ENCODE results near the gene RAP1GAP.

Gene RAP1GAP

GRCh38 chr1:21701401-21701800, 32.2 kb upstream of the RAP1GAP start:
- Histone ChIP-seq H3K36me3 (ENCODE audit: control insufficient read depth in 2 of 2, insufficient read depth in 2 of 2, low read length in 2 of 2) (peaks cover 28 to 35% of the 10 kb centered on the region in 2 donors), H3K9ac (ENCODE audit: low read depth in 1 of 2, low read length in 2 of 2) (no peak overlapping the region)

GRCh38 chr1:21700094-21700493, 30.9 kb upstream of the RAP1GAP start:
- Histone ChIP-seq H3K36me3 (ENCODE audit: control insufficient read depth in 2 of 2, insufficient read depth in 2 of 2, low read length in 2 of 2) (peaks cover 24% of the 10 kb centered on the region in 2 donors), H3K27ac (ENCODE audit: low read depth in 2 of 2, low read length in 2 of 2) (no peak overlapping the region), H3K4me3 (ENCODE audit: low read length in 2 of 2) (no peak overlapping the region), H3K9ac (ENCODE audit: low read depth in 1 of 2, low read length in 2 of 2) (no peak overlapping the region), H3K27me3 (ENCODE audit: control insufficient read depth in 2 of 2, insufficient read depth in 2 of 2, low read length in 2 of 2) (no peaks in the 10 kb centered on the region), H3K9me3 (ENCODE audit: control insufficient read depth in 2 of 2, low read length in 2 of 2) (no peaks in the 10 kb centered on the region), H3K4me1 (ENCODE audit: control insufficient read depth in 2 of 2, insufficient read depth in 2 of 2, low read length in 2 of 2) (no peaks in the 10 kb centered on the region)

More at GRCh38 chr1:21701401-21701800, 32.2 kb upstream of the RAP1GAP start:
- Histone ChIP-seq H3K4me3 (ENCODE audit: low read length in 2 of 2) (no peak overlapping the region), H3K4me1 (ENCODE audit: control insufficient read depth in 2 of 2, insufficient read depth in 2 of 2, low read length in 2 of 2) (no peaks in the 10 kb centered on the region), H3K27me3 (ENCODE audit: control insufficient read depth in 2 of 2, insufficient read depth in 2 of 2, low read length in 2 of 2) (no peaks in the 10 kb centered on the region), H3K9me3 (ENCODE audit: control insufficient read depth in 2 of 2, low read length in 2 of 2) (no peaks in the 10 kb centered on the region), H3K27ac (ENCODE audit: low read depth in 2 of 2, low read length in 2 of 2) (no peak overlapping the region)

DNA sequence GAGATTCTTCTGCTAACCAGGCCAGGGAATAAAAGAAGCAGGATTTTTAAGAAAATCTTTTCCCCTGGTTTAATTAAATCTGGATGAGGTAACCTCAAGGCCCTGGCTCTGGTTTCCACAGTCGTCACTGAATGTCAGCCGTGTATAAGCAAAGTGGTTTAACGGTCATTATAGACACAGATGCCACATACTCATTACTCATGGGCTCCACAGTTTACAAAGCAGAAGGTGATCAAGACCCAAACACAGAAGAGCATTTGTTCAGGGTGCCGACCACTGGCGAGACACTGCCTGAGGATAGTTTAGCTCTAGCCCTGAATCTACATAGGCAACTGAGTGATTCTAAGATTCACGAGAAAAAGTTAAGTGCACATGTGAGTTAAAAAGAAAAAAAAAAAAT, 27.8 kb upstream of the RAP1GAP start:
- Histone ChIP-seq H3K27me3 (ENCODE audit: control insufficient read depth in 2 of 2, insufficient read depth in 2 of 2, low read length in 2 of 2) (no peaks in the 10 kb centered on the region), H3K9me3 (ENCODE audit: control insufficient read depth in 2 of 2, low read length in 2 of 2) (no peaks in the 10 kb centered on the region), H3K27ac (ENCODE audit: low read depth in 2 of 2, low read length in 2 of 2) (no peak overlapping the region), H3K9ac (ENCODE audit: low read depth in 1 of 2, low read length in 2 of 2) (no peak overlapping the region), H3K4me3 (ENCODE audit: low read length in 2 of 2) (no peak overlapping the region), H3K4me1 (ENCODE audit: control insufficient read depth in 2 of 2, insufficient read depth in 2 of 2, low read length in 2 of 2) (no peaks in the 10 kb centered on the region), H3K36me3 (ENCODE audit: control insufficient read depth in 2 of 2, insufficient read depth in 2 of 2, low read length in 2 of 2) (peaks cover 23 to 30% of the 10 kb centered on the region in 2 donors)

DNA sequence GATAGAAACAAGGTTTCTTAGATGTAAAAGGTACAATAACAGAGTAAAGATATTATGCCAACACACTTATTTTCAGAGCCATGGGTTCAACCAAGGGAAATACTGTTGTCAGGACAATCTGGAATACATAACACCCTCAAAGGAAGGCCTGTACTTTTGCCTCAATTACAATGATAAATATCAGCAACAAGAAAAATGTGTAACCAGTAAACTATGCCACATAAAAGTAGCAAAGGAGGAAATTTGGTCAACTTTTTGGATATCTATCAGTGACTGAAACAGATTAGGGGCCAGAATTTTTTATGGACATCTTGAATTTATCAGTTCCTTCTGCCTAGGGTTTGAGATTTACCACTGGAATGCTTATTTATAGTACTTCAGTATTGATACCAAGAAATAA, 24.6 kb upstream of the RAP1GAP start:
- no peak overlapping the region for H3K9ac ChIP-seq (ENCODE audit: low read depth in 1 of 2, low read length in 2 of 2)
- H3K36me3 ChIP-seq (ENCODE audit: control insufficient read depth in 2 of 2, insufficient read depth in 2 of 2, low read length in 2 of 2) = peaks cover 30 to 33% of the 10 kb centered on the region in 2 donors
- no peak overlapping the region for H3K27ac ChIP-seq (ENCODE audit: low read depth in 2 of 2, low read length in 2 of 2)
- no peaks in the 10 kb centered on the region for H3K4me1 ChIP-seq (ENCODE audit: control insufficient read depth in 2 of 2, insufficient read depth in 2 of 2, low read length in 2 of 2)
- no peaks in the 10 kb centered on the region for H3K9me3 ChIP-seq (ENCODE audit: control insufficient read depth in 2 of 2, low read length in 2 of 2)
- H3K4me3 ChIP-seq (ENCODE audit: low read length in 2 of 2) = no peak overlapping the region
- no peaks in the 10 kb centered on the region for H3K27me3 ChIP-seq (ENCODE audit: control insufficient read depth in 2 of 2, insufficient read depth in 2 of 2, low read length in 2 of 2)

DNA sequence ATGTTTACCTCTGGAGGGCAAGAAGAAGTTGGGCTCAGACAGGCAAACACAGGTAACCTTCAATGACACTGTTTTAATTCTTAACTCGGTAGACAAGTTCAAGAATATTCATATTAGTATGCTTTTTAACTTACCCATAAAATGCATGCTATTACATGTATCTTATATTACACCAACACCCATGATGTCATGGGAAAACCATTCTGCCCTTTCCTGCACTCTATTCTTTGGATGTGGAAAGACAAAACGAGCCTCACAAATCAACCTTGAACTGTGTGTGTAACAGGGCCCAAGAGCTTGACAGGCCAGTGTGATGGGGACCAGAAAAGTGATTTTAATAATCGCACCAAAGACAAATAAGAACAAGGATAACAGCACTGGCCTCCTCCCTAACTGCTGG, 22.6 kb upstream of the RAP1GAP start:
- Histone ChIP-seq H3K9me3 (ENCODE audit: control insufficient read depth in 2 of 2, low read length in 2 of 2) (no peaks in the 10 kb centered on the region), H3K9ac (ENCODE audit: low read depth in 1 of 2, low read length in 2 of 2) (no peak overlapping the region), H3K4me3 (ENCODE audit: low read length in 2 of 2) (no peak overlapping the region), H3K27me3 (ENCODE audit: control insufficient read depth in 2 of 2, insufficient read depth in 2 of 2, low read length in 2 of 2) (no peaks in the 10 kb centered on the region), H3K27ac (ENCODE audit: low read depth in 2 of 2, low read length in 2 of 2) (no peak overlapping the region), H3K4me1 (ENCODE audit: control insufficient read depth in 2 of 2, insufficient read depth in 2 of 2, low read length in 2 of 2) (no peaks in the 10 kb centered on the region), H3K36me3 (ENCODE audit: control insufficient read depth in 2 of 2, insufficient read depth in 2 of 2, low read length in 2 of 2) (peaks cover 42% of the 10 kb centered on the region in 2 donors)

GRCh38 chr1:21689661-21690372, 20.7 kb upstream of the RAP1GAP start:
- Histone ChIP-seq H3K27ac (ENCODE audit: low read depth in 2 of 2, low read length in 2 of 2) (no peak overlapping the region), H3K9ac (ENCODE audit: low read depth in 1 of 2, low read length in 2 of 2) (no peak overlapping the region), H3K4me1 (ENCODE audit: control insufficient read depth in 2 of 2, insufficient read depth in 2 of 2, low read length in 2 of 2) (no peaks in the 10 kb centered on the region), H3K36me3 (ENCODE audit: control insufficient read depth in 2 of 2, insufficient read depth in 2 of 2, low read length in 2 of 2) (peaks cover 49 to 50% of the 10 kb centered on the region in 2 donors), H3K27me3 (ENCODE audit: control insufficient read depth in 2 of 2, insufficient read depth in 2 of 2, low read length in 2 of 2) (no peaks in the 10 kb centered on the region), H3K4me3 (ENCODE audit: low read length in 2 of 2) (no peak overlapping the region), H3K9me3 (ENCODE audit: control insufficient read depth in 2 of 2, low read length in 2 of 2) (no peaks in the 10 kb centered on the region)

- Histone ChIP-seq H3K9me3 (ENCODE audit: control insufficient read depth in 2 of 2, low read length in 2 of 2) (no peaks in the 10 kb centered on the region), H3K9ac (ENCODE audit: low read depth in 1 of 2, low read length in 2 of 2) (no peak overlapping the region), H3K27me3 (ENCODE audit: control insufficient read depth in 2 of 2, insufficient read depth in 2 of 2, low read length in 2 of 2) (no peaks in the 10 kb centered on the region), H3K36me3 (ENCODE audit: control insufficient read depth in 2 of 2, insufficient read depth in 2 of 2, low read length in 2 of 2) (peaks cover 33 to 35% of the 10 kb centered on the region in 2 donors), H3K4me1 (ENCODE audit: control insufficient read depth in 2 of 2, insufficient read depth in 2 of 2, low read length in 2 of 2) (no peaks in the 10 kb centered on the region), H3K27ac (ENCODE audit: low read depth in 2 of 2, low read length in 2 of 2) (no peak overlapping the region), H3K4me3 (ENCODE audit: low read length in 2 of 2) (no peak overlapping the region)
Measured at GRCh38 chr1:21687081-21687529, 17.9 kb upstream of the RAP1GAP start.

- no peaks in the 10 kb centered on the region for H3K9me3 ChIP-seq (ENCODE audit: control insufficient read depth in 2 of 2, low read length in 2 of 2)
- no peaks in the 10 kb centered on the region for H3K4me1 ChIP-seq (ENCODE audit: control insufficient read depth in 2 of 2, insufficient read depth in 2 of 2, low read length in 2 of 2)
- no peak overlapping the region for H3K27ac ChIP-seq (ENCODE audit: low read depth in 2 of 2, low read length in 2 of 2)
- no peaks in the 10 kb centered on the region for H3K27me3 ChIP-seq (ENCODE audit: control insufficient read depth in 2 of 2, insufficient read depth in 2 of 2, low read length in 2 of 2)
- no peak overlapping the region for H3K9ac ChIP-seq (ENCODE audit: low read depth in 1 of 2, low read length in 2 of 2)
- no peak overlapping the region for H3K4me3 ChIP-seq (ENCODE audit: low read length in 2 of 2)
- H3K36me3 ChIP-seq (ENCODE audit: control insufficient read depth in 2 of 2, insufficient read depth in 2 of 2, low read length in 2 of 2) = peaks cover 33 to 35% of the 10 kb centered on the region in 2 donors
Measured at GRCh38 chr1:21685946-21686678, 17.0 kb upstream of the RAP1GAP start.

DNA sequence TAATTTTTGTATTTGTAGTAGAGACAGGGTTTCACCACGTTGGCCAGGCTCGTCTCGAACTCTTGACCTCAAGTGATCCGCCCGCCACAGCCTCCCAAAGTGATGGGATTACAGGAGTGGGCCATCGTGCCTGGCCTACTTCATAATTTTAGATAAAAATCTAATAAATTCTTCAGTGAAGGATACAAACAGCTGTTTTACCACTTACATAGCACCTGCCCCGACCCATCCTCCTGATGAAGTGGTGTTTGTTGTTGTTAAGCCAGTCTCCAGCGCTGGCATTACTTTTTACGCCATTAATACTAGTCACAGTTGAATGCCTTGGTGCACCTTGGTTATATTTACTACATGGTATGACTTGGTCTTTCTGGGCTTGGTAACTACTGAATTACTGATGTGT, 12.3 kb upstream of the RAP1GAP start:
- Histone ChIP-seq H3K36me3 (ENCODE audit: control insufficient read depth in 2 of 2, insufficient read depth in 2 of 2, low read length in 2 of 2) (peaks cover 14 to 17% of the 10 kb centered on the region in 2 donors), H3K27ac (ENCODE audit: low read depth in 2 of 2, low read length in 2 of 2) (no peak overlapping the region), H3K4me1 (ENCODE audit: control insufficient read depth in 2 of 2, insufficient read depth in 2 of 2, low read length in 2 of 2) (no peaks in the 10 kb centered on the region), H3K9ac (ENCODE audit: low read depth in 1 of 2, low read length in 2 of 2) (no peak overlapping the region), H3K4me3 (ENCODE audit: low read length in 2 of 2) (no peak overlapping the region), H3K27me3 (ENCODE audit: control insufficient read depth in 2 of 2, insufficient read depth in 2 of 2, low read length in 2 of 2) (no peaks in the 10 kb centered on the region), H3K9me3 (ENCODE audit: control insufficient read depth in 2 of 2, low read length in 2 of 2) (no peaks in the 10 kb centered on the region)

DNA sequence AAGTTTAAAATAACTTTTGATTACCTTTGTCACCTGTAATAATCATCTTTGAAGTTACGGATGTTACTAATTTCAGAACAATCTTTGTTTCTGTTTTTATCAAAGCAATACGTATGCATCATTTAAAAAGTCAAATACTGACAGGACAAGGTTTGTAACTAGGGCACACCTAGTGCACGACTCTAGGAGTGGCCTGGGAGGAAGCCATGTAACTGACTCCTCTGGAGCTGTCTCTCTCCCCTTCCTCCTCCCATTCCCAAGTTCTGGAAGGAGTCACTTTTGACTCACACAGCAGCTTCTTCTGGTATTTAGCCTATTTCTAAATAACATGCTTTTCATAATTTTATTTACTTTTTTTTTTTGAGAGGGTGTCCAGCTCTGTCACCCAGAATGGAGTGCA, 11.8 kb upstream of the RAP1GAP start:
- no peaks in the 10 kb centered on the region for H3K9me3 ChIP-seq (ENCODE audit: control insufficient read depth in 2 of 2, low read length in 2 of 2)
- no peak overlapping the region for H3K9ac ChIP-seq (ENCODE audit: low read depth in 1 of 2, low read length in 2 of 2)
- H3K4me3 ChIP-seq (ENCODE audit: low read length in 2 of 2) = no peak overlapping the region
- peaks cover 10 to 16% of the 10 kb centered on the region in 2 donors for H3K36me3 ChIP-seq (ENCODE audit: control insufficient read depth in 2 of 2, insufficient read depth in 2 of 2, low read length in 2 of 2)
- no peak overlapping the region for H3K27ac ChIP-seq (ENCODE audit: low read depth in 2 of 2, low read length in 2 of 2)
- no peaks in the 10 kb centered on the region for H3K4me1 ChIP-seq (ENCODE audit: control insufficient read depth in 2 of 2, insufficient read depth in 2 of 2, low read length in 2 of 2)
- H3K27me3 ChIP-seq (ENCODE audit: control insufficient read depth in 2 of 2, insufficient read depth in 2 of 2, low read length in 2 of 2) = no peaks in the 10 kb centered on the region

All from mucosa of rectum (tissue), 2 donors.